KOPT-K1 (cell line): Measurements from ENCODE around the gene NDRG3.
"Not testable (repeated sequence)": the region's sequence is repeated elsewhere in the genome, so short reads cannot be mapped to it uniquely, and the experiment has no call there.

Experiments
- H3K27ac ChIP-seq: fragments of 200-600 bp; sonication (generic); 2 replicates; pipeline ENCODE4 v1.5.1; 2016; ENCODE audit warnings: antibody characterized with exemption, mild to moderate bottlenecking, low read depth, low read length; ENCODE audit not compliant: poor library complexity, severe bottlenecking
- H3K36me3 ChIP-seq: fragments of 200-600 bp; sonication (generic); 2 replicates; pipeline ENCODE4 v1.5.1; 2017; ENCODE audit warnings: antibody characterized with exemption, mild to moderate bottlenecking, low read length, moderate library complexity; ENCODE audit not compliant: insufficient read depth
- H3K9me3 ChIP-seq: fragments of 200-600 bp; sonication (generic); 2 replicates; pipeline ENCODE4 v1.5.1; 2017; ENCODE audit warnings: antibody characterized with exemption, low read length, mild to moderate bottlenecking; ENCODE audit not compliant: insufficient read depth, poor library complexity, severe bottlenecking

NDRG3 gene

DNA sequence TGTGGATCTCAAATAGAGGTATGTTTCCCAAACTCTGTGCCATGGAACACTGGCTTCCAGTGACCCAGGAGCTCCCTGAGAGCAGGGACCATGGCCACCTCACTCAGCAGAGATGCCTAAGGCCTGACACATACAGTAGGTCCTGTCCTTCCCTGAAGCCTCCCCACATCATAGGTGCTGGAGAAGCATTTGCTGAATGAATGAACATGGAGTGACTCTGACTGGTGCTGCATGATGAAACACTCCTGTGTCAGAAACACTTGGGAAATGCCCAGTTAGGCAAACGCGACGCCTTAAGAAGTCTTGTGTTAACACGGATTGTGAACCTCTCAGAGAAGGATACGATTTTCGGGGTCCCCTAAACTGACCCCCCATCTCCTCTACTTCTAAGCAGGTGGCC, 114.2 kb downstream of the NDRG3 start:
- Histone ChIP-seq H3K9me3 (no peaks in the 10 kb centered on the region), H3K36me3 (peaks cover 82% of the 10 kb centered on the region), H3K27ac (peak overlapping the region; percentile 82)

DNA sequence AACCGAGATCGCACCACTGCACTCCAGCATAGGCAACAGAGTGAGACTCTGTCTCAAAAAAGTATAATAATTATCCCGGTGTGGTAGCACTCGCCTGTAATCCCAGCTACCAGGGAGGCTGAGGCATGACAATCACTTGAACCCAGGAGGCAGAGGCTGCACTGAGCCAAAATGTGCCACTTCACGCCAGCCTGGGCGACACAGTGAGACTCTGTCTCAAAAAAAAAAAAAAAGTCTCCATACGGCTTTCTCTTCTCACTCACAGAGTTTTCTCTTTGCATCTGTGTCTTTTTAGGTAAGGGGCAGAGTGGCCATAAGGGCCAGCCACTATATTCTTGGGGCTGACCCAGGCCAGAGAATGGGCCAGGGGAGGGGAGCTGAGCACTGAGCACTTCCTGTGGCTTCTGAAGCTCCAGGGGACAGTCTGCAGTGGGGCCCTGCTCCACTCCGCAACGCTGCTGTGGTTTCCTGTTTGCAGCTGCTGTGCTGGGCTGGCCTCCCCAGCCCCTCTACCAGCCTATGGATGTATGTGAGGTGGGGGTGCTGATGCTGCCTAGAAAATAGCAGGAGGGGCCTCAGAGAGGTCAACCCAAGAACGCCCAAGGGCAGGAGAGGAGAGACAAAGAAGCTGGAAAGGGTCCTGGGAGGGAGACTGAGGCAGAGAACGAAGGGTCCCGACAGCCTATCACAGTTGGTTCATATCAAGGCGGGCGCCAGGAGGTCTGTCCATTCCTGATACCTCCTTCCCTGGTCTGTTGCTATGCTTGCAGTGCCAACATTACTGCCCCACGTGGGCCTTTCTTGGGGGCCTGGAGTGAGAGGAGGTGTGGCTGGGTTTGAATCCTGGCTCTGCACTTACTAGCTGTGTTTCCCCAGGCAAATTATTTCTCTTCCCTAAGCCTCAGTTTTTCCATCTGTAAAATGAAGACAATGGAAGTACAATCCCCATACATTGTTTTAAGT, 115.9 kb downstream of the NDRG3 start:
- Histone ChIP-seq H3K9me3 (no peaks in the 10 kb centered on the region), H3K27ac (peak overlapping the region; percentile 82), H3K36me3 (peaks cover 86% of the 10 kb centered on the region)

GRCh38 chr20:36628076-36628475, 117.8 kb downstream of the NDRG3 start:
- peak overlapping the region; percentile 0 for H3K27ac ChIP-seq
- peaks cover 88% of the 10 kb centered on the region for H3K36me3 ChIP-seq
- no peaks in the 10 kb centered on the region for H3K9me3 ChIP-seq

DNA sequence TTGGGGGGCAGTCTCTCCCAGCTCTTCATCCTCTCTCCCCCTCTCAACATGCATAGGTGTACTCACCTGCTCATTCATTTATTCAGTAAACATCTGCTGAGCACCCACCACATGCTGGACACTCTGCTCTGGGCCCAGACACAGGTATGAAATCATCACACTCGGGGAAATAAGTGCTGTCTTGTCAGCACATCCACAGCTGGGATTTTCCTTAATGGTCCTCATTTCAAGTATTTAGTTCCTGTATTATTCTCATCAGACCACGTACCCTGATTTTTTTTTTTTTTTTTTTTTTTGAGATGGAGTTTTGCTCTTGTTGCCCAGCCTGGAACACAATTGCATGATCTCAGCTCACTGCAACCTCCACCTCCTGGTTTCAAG, 121.0 kb downstream of the NDRG3 start:
- Histone ChIP-seq H3K9me3 (no peaks in the 10 kb centered on the region), H3K36me3 (peaks cover 77% of the 10 kb centered on the region), H3K27ac (no peak overlapping the region)

GRCh38 chr20:36624068-36624943, 121.6 kb downstream of the NDRG3 start:
- Histone ChIP-seq H3K27ac (no peak overlapping the region), H3K36me3 (peaks cover 77% of the 10 kb centered on the region), H3K9me3 (no peaks in the 10 kb centered on the region)

DNA sequence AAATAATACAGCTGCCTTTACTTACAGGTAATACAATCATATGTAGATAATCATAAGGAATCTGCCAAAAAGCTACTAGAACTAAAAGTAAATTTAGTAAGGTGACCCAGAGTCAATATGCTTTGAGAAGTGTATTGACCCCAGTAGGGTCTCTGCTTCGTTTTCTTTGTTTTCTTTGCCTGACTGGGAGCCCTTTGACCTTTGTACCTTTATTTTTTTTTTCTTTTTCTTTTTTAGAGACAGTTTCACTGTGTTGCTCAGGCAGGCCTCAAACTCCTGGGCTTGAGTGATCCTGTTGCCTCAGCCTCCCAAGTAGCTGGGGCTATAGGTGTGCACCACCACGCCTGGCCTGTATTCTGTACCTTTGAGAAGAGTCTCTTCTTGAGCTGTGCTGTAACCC, 122.4 kb downstream of the NDRG3 start:
- Histone ChIP-seq H3K27ac (no peak overlapping the region), H3K9me3 (no peaks in the 10 kb centered on the region), H3K36me3 (peaks cover 71% of the 10 kb centered on the region)

DNA sequence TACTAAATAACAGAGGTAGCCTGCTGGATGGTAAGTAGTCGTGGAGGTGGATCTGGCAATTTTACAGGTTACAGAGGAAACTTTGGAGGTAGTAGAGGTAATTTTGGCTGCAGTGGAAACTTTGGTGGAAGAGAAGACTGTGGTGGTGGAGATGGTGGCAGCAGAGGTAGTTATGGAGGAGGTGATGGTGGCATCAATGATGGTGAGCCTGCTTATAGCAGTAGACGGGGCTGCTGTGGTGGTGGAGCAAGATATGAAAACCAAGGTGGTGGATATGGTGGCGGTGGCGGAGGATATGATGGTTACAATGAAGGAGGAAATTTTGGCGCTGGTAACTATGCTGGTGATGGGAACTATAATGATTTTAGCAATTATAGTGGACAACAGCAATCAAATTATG, 125.0 kb downstream of the NDRG3 start:
- H3K9me3 ChIP-seq: no peaks in the 10 kb centered on the region
- H3K36me3 ChIP-seq: peaks cover 57% of the 10 kb centered on the region
- H3K27ac ChIP-seq: no peak overlapping the region

GRCh38 chr20:36614781-36615557, 130.9 kb downstream of the NDRG3 start:
- Histone ChIP-seq H3K9me3 (no peaks in the 10 kb centered on the region), H3K27ac (no peak overlapping the region), H3K36me3 (peaks cover 70% of the 10 kb centered on the region)

- H3K36me3 ChIP-seq: peaks cover 80% of the 10 kb centered on the region
- no peak overlapping the region for H3K27ac ChIP-seq
- no peaks in the 10 kb centered on the region for H3K9me3 ChIP-seq
These were observed 131.9 kb downstream of the NDRG3 start for GRCh38 chr20:36613974-36614373.

DNA sequence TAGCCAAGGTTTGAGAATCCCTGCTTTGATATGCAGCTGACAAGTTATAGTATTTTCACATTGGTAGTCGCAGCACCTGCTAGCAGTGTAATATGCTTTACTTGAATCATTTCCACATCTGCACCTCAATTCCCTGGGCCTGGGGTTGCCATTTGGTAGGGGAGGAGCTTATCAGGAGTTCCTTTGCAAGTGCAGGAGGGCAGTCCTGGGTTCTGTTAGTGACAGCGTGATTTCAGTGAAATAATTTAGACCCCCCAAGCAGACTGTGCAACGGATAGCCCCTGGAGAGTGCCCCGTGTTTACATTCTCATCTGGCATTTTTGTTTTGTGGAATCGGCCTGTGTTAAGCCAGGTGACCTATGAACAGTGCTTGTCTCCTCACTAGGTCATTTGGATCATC, 134.3 kb downstream of the NDRG3 start:
- Histone ChIP-seq H3K27ac (no peak overlapping the region), H3K9me3 (no peaks in the 10 kb centered on the region), H3K36me3 (peaks cover 91% of the 10 kb centered on the region)

DNA sequence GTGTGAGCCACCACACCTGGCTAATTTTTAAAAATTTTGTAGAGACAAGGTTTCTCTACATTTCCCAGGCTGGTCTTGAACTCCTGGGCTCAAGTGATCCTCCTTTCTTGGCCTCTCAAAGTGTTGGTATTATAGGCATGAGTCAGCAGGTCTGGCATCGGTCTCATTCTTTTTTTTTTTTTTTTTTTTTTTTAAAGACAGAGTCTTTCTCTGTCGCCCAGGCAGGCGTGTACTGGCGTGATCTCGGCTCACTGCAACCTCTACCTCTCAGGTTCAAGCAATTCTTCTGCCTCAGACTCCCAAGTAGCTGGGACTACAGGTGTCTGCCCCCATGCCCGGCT, 137.5 kb downstream of the NDRG3 start:
- H3K27ac ChIP-seq, H3K9me3 ChIP-seq: not testable (repeated sequence)
- H3K36me3 ChIP-seq: peaks cover 61% of the 10 kb centered on the region

GRCh38 chr20:36607586-36608387, 138.1 kb downstream of the NDRG3 start:
- Histone ChIP-seq H3K36me3 (peaks cover 56% of the 10 kb centered on the region), H3K9me3 (no peaks in the 10 kb centered on the region), H3K27ac (peak overlapping the region; percentile 85)

- Histone ChIP-seq H3K36me3 (peaks cover 42% of the 10 kb centered on the region), H3K27ac (peak overlapping the region; percentile 85), H3K9me3 (no peaks in the 10 kb centered on the region)
These were observed 139.5 kb downstream of the NDRG3 start for GRCh38 chr20:36606158-36607066.
